Endothelial cell of umbilical vein (primary cell): ENCODE measurements around the gene MEIOB. TPM values are rescaled to one million over a fixed set of nuclear protein-coding genes. Genes with fewer than 3 reads are reported as not detected.
"Not testable (repeated sequence)": the region's sequence is repeated elsewhere in the genome, so short reads cannot be mapped to it uniquely, and the experiment has no call there.

ENCODE experiments used
- BruUV-seq: library from RNA; stranded (reverse); fragments of 400-500 nt; replicated peaks from 2 replicates; lab custom pipeline; 2021; lab: Mats Ljungman, UMichigan
- CTCF ChIA-PET: fragments of 300-600, 350-600 bp; sonication (Branson Sonifier 250); formaldehyde crosslinking; loops from one replicate; lab custom pipeline; 2021; ENCODE audit warnings: antibody characterized with exemption, inconsistent platforms; lab: Charles Lee
- POLR2A ChIA-PET: fragments of 300-600, 350-600 bp; sonication (Branson Sonifier 250); formaldehyde crosslinking; loops from one replicate; lab custom pipeline; 2021; ENCODE audit warnings: antibody characterized with exemption, inconsistent platforms; lab: Charles Lee
- DNase-seq: peaks from one replicate; pipeline ENCODE4 v3.0.0-alpha.2; 2011; ENCODE audit warnings: low read depth, low spot score
- FAIRE-seq: peaks from 2 replicates; lab custom pipeline; 2011; peaks lifted over from hg19 to GRCh38; lab: Jason Lieb, UNC
- H2AFZ ChIP-seq: 2 replicates; pipeline ENCODE4 v1.6.0; 2012; ENCODE audit warnings: low read depth, low read length, control low read depth, inconsistent platforms
- H3K27ac ChIP-seq: 2 replicates; pipeline ENCODE4 v1.5.1; 2011; ENCODE audit warnings: low read depth, mild to moderate bottlenecking, control low read depth, low read length, moderate library complexity; ENCODE audit not compliant: insufficient read depth
- H3K27me3 ChIP-seq, 2 experiments: 2 replicates each; pipeline versions ENCODE4 v1.6.0 to v1.6.1; 2011; ENCODE audit warnings: low read length in 2 of 2, mixed read lengths in 1 of 2; ENCODE audit not compliant: control insufficient read depth in 2 of 2, insufficient read depth in 2 of 2
- H3K36me3 ChIP-seq, 2 experiments: 2 replicates in 1 of 2; 3 replicates in 1 of 2; pipeline ENCODE4 v1.5.1; 2011; ENCODE audit warnings: low read length in 2 of 2, mild to moderate bottlenecking in 1 of 2, moderate library complexity in 1 of 2; ENCODE audit not compliant: control insufficient read depth in 2 of 2, insufficient read depth in 2 of 2; ENCODE audit errors: extremely low read depth in 1 of 2
- H3K4me1 ChIP-seq: 3 replicates; pipeline ENCODE4 v1.5.1; 2011; ENCODE audit warnings: mild to moderate bottlenecking, low read length; ENCODE audit not compliant: control insufficient read depth, insufficient read depth; ENCODE audit errors: extremely low read depth
- H3K4me2 ChIP-seq: 2 replicates; pipeline ENCODE4 v1.6.1; 2011; ENCODE audit warnings: low read length, control low read depth, mixed read lengths; ENCODE audit not compliant: insufficient read depth
- H3K4me3 ChIP-seq, 3 experiments: fragments of 200-600 bp in 1 of 3; sonication (generic), shearing (Covaris generic) in 1 of 3; replicated peaks in 1 of 3; 2 replicates each; pipeline ENCODE4 v1.5.1; 2011 to 2016; ENCODE audit warnings: control low read depth in 3 of 3, low read length in 3 of 3, mild to moderate bottlenecking in 2 of 3, inconsistent platforms in 1 of 3, low read depth in 1 of 3, moderate library complexity in 1 of 3; ENCODE audit not compliant: insufficient read depth in 1 of 3
- H3K79me2 ChIP-seq: 2 replicates; pipeline ENCODE4 v1.6.0; 2012; ENCODE audit warnings: low read length, inconsistent platforms; ENCODE audit not compliant: control insufficient read depth, insufficient read depth
- H3K9ac ChIP-seq: replicated peaks from 2 replicates; pipeline ENCODE3; 2011; ENCODE audit warnings: low read length, control low read depth; ENCODE audit not compliant: insufficient read depth; ENCODE audit errors: extremely low read depth
- H3K9me1 ChIP-seq: replicated peaks from 3 replicates; pipeline ENCODE4 v1.6.0; 2011; ENCODE audit warnings: mild to moderate bottlenecking, low read length; ENCODE audit not compliant: control insufficient read depth, insufficient read depth; ENCODE audit errors: extremely low read depth
- H3K9me3 ChIP-seq: replicated peaks from 2 replicates; pipeline ENCODE4 v1.5.1; 2012; ENCODE audit warnings: low read length, inconsistent platforms; ENCODE audit not compliant: control insufficient read depth, insufficient read depth
- H4K20me1 ChIP-seq: replicated peaks from 2 replicates; pipeline ENCODE3; 2011; ENCODE audit warnings: mild to moderate bottlenecking, low read length; ENCODE audit not compliant: control insufficient read depth, insufficient read depth; ENCODE audit errors: extremely low read depth
- CTCF ChIP-seq, 2 donors: IDR thresholded peaks; 1 replicate in 1 of 2; 2 replicates in 1 of 2; pipeline ENCODE4 v1.5.1; 2011; ENCODE audit warnings: low read length in 2 of 2, mild to moderate bottlenecking in 2 of 2, moderate library complexity in 2 of 2, control low read depth in 1 of 2, inconsistent platforms in 1 of 2, low read depth in 1 of 2; ENCODE audit not compliant: insufficient read depth in 1 of 2; ENCODE audit errors: extremely low read depth in 1 of 2
- EZH2 ChIP-seq: IDR thresholded peaks from 2 replicates; pipeline ENCODE4 v1.6.1; 2012; ENCODE audit warnings: borderline replicate concordance, low read depth, mild to moderate bottlenecking, moderate library complexity, low read length, inconsistent platforms; ENCODE audit not compliant: severe bottlenecking
- FOS ChIP-seq: IDR thresholded peaks from 2 replicates; pipeline ENCODE4 v1.6.1; 2011; ENCODE audit warnings: mild to moderate bottlenecking, low read length, moderate library complexity, borderline replicate concordance; ENCODE audit not compliant: insufficient read depth
- GATA2 ChIP-seq: IDR thresholded peaks from 2 replicates; pipeline ENCODE4 v1.7.0; 2011; ENCODE audit warnings: low read depth, mild to moderate bottlenecking, moderate library complexity, mixed read lengths, low read length; ENCODE audit not compliant: insufficient read length, insufficient read depth
- JUN ChIP-seq: IDR thresholded peaks from 2 replicates; pipeline ENCODE4 v1.6.1; 2011; ENCODE audit warnings: borderline replicate concordance, low read depth; ENCODE audit not compliant: insufficient read length, insufficient read depth
- MAX ChIP-seq: IDR thresholded peaks from 2 replicates; pipeline ENCODE4 v1.6.1; 2011; ENCODE audit not compliant: insufficient read depth, insufficient read length
- MYC ChIP-seq: IDR thresholded peaks from one replicate; pipeline ENCODE4 v1.6.1; 2011; ENCODE audit warnings: mild to moderate bottlenecking, low read depth, low read length
- POLR2A ChIP-seq: IDR thresholded peaks from 2 replicates; pipeline ENCODE4 v1.6.1; 2012; ENCODE audit warnings: low read depth, mild to moderate bottlenecking, control low read depth, low read length
- POLR2AphosphoS5 ChIP-seq: IDR thresholded peaks from 2 replicates; pipeline ENCODE4 v1.6.1; 2012; ENCODE audit warnings: low read depth, mild to moderate bottlenecking, control low read depth, low read length, moderate library complexity; ENCODE audit not compliant: insufficient read depth
- dilution Hi-C: fragments of 300-500 bp; cut with MboI; formaldehyde crosslinking; loops from one replicate; pipeline ENCODE4 v1.15.0; 2019; ENCODE audit warnings: low sequenced_read_pairs; ENCODE audit not compliant: extremely low pct_ligation_motif_present
- intact Hi-C: fragments of 100-400 bp; cut with micrococcal nuclease; formaldehyde crosslinking; loops from one replicate; pipeline ENCODE4 v1.10.0; 2022
- polyA plus RNA-seq, 4 experiments: library from polyadenylated mRNA; depleted of rRNA in 3 of 4; stranded (reverse) in 3 of 4; unstranded in 1 of 4; fragments of >200 nt; gene quantifications; 2 replicates each; pipeline versions ENCODE4 v1.2.1 to v1.2.3, GENCODE V29; 2011 to 2012; ENCODE audit warnings: missing spikeins in 1 of 4
- total RNA-seq: library from RNA; stranded (reverse); gene quantifications from 2 replicates; pipeline ENCODE4 v1.2.3, GENCODE V29; 2021

Gene MEIOB
- total and polyA plus RNA-seq, 2 donors (not counting 3 experiments of a cell fraction or from before 2014, with no cell fraction given), result 0.04 TPM; not detected in 1

GRCh38 chr16:1876468-1876867, 4.5 kb upstream of the MEIOB start:
- Histone ChIP-seq H3K4me1 (no peaks in the 10 kb centered on the region), H3K27ac (no peak overlapping the region), H3K9me1 (no peaks in the 10 kb centered on the region), H3K4me3 (no peak overlapping the region), H3K27me3 (peaks cover 5 to 15% of the 10 kb centered on the region in 2 experiments), H3K36me3 (no peaks in the 10 kb centered on the region), H3K79me2 (no peaks in the 10 kb centered on the region), H4K20me1 (no peaks in the 10 kb centered on the region), H2AFZ (no peak overlapping the region), H3K9me3 (no peaks in the 10 kb centered on the region), H3K4me2 (no peak overlapping the region), H3K9ac (no peak overlapping the region)
- FAIRE-seq (no peak), DNase-seq (no peak)
- POLR2A ChIA-PET, result no interaction called here
- dilution Hi-C loops, result no loop called here
- TF ChIP-seq MAX (no peak), EZH2 (no peak), CTCF (IDR thresholded peaks at IDR 0.05; ENCODE audit: extremely low read depth in 1 of 2, insufficient read depth in 1 of 2, low read depth in 1 of 2, low read length in 2 of 2) (no peak), FOS (no peak), JUN (no peak), GATA2 (no peak), MYC (no peak), POLR2A (no peak), POLR2AphosphoS5 (no peak)
- CTCF ChIA-PET, result interaction anchor here (0.9 to 1.4 kb wide), 2 partner anchors 9 to 38 kb away, joined by 3 to 4 read pairs; no protein-coding TSS in a partner anchor
- intact Hi-C loops, result no loop called here
- no TSS peak for BruUV-seq

GRCh38 chr16:1876066-1876465, 4.1 kb upstream of the MEIOB start:
- FAIRE-seq, POLR2A ChIA-PET, H3K9ac ChIP-seq, H3K27ac ChIP-seq, H3K36me3 ChIP-seq, BruUV-seq, H3K9me1 ChIP-seq, H4K20me1 ChIP-seq, H3K4me2 ChIP-seq, H2AFZ ChIP-seq, intact Hi-C loops, H3K4me1 ChIP-seq, H3K9me3 ChIP-seq, H3K79me2 ChIP-seq, dilution Hi-C loops, H3K4me3 ChIP-seq, DNase-seq: not testable (repeated sequence)
- peaks cover 5 to 15% of the 10 kb centered on the region in 2 experiments for H3K27me3 ChIP-seq
- CTCF ChIA-PET, result interaction anchor here (0.9 to 1.4 kb wide), 2 partner anchors 9 to 38 kb away, joined by 3 to 4 read pairs; no protein-coding TSS in a partner anchor
